KG1 (cell line): ENCODE data around the gene MGAT4A.

Experiments used
- DNase-seq: peaks from one replicate; lab custom pipeline; 2025; lab: John Stamatoyannopoulos, UW

The MGAT4A gene

DNA sequence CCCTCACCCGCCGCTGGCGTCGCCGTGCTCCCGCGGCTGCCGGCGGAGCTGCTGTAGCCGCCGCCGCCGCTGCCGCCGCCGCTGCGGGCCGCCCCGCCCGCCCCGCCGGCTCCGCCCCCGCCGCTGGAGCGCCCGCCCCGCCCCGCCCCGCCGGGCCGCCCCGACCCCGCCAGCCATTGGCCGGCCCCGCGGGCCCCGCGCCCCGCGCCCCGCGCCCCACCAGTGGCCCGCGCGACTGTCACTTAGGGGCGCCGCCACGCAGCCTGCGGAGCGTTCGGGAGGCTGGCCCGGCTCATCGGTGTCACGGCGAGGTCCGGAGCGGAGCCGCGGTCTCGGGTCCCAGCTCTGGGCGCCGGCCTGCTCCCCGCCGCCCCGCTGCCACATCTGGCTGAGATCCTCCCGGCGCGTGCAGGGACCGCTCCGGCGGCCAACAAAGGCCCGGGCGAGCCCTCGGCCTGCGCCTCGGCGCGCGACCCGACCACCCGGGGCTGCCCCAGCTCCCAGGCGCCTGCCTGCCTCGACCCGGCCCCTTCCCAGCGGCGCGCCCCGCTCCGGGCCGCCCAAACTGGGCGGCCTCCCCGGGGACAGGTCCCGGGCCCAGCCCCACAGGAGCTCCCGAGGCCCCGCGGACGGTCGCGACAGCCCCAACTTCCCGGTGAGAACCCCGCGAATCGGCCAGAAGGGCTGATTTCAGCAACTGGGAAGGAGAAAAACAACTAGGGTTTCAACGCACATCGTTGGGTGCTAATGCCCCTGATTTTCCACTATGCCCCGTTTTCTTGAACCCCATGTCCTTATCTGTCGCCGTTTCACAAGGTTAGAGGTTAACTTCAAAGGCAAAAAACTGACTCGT, at the start of gene MGAT4A:
MGAT4A (minus strand) TSS at position 92 of the 853 bp plus-strand sequence. CDS start 4,800 bp downstream, outside the sequence.
- no peak for DNase-seq

DNA sequence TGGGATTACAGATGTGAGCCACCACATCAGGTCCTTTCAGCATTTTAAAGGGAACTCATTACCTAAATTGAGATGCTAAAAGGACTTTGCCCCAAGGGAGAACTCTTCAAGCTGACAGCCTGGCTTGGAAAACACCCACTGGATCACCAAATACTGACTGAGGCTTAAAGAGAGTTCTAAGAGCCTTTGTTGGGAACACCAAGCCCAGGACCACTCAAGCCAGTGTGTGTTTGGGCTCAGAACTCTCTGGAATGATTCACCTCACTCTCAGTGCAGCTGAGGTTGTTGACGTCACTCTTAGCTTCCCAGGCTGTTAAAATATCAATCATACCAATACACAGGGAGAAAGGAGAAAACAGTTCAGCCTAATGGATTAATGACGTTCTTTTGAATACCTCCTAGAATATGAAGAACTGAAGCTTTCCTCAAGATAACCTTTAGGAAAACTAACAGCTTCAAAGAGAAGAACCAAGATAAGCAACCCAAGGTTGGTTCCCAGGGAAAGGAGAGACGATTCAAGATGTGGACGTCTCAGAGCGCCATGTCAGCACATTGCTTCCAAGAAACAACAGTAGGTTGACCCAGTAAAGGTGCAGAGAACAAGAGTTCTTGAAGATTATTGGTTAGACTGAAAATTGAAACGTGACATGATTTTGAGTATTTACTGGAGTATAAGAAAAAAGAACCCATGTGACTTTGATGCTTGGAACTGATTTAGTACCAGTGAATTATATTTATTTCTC, 48.0 kb upstream of the MGAT4A start:
- DNase-seq = no peak

DNA sequence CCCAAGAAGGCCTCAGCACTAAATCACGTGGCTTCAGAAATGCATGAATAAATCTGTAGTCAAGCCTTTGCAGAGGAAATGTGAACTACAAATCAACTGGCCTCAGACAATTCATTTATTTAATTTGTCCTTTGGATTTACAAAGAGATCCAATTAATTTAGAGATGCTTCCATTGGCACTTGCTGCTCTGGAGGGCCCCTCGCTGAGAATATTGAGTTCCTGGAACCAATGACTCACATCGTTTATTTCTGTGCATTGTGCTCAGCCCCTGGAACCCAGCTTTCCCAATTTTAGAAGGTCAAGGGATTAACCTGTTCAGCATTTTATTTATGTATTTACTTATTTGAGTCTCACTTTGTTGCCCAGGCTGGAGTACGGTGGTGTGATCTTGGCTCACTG, 47.2 kb upstream of the MGAT4A start:
- DNase-seq = no peak

DNA sequence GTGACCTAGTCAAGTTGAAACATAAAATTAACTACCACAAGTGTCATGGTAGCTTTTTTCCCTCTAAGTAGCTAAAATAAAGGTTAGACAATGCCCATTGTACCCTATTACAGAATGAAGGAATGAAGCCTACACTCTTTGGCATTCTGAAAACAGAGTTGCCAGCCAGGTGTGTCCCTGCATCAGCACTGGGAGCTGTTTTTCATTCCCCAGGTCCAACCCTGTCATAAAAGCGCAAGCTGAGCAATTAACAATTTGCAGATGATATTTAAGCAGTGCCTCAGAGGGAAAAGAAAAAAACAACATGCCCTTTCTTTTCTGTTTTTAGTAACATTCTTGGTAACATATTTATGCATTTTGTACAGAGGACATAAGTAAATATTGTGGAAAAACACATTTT, 46.8 kb upstream of the MGAT4A start:
- DNase-seq = no peak

DNA sequence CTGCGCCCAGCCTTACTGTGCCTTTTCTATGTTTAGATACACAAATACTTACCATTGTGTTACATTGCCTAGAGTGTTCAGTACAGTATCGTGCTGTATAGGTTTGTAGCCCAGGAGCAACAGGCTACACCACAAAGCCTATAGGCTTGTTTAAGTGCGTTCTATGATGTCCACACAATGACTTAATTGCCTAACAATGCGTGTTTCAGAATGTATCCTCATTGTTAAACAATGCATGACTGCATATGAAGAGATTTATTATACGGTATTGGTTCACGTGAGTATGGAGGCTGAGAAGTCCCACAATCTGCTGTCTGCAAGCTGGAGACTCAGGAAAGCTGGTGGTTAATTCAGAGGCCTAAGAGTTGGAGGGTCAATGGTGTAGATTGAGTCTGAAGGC, 46.1 kb upstream of the MGAT4A start:
- no peak for DNase-seq

DNA sequence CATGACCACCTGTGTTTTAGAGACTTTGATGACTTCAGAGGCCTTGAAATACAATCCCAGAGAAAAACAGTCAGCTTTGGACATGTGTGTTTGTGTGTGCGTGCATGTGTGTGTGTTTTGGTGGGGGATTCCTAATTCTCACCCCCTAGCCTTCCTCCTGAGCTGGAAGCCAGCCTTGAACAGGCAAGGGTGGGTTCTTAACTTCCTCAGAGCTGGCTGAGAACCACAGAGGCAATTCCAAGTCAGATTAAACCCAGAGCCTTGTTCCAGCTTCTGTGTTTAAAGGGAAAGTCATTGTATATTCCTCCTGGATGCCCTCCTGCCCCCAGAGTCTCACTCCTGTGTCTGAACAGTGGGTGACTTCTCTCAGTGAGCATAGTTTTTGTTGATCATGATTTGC, 45.2 kb upstream of the MGAT4A start:
- no peak for DNase-seq

DNA sequence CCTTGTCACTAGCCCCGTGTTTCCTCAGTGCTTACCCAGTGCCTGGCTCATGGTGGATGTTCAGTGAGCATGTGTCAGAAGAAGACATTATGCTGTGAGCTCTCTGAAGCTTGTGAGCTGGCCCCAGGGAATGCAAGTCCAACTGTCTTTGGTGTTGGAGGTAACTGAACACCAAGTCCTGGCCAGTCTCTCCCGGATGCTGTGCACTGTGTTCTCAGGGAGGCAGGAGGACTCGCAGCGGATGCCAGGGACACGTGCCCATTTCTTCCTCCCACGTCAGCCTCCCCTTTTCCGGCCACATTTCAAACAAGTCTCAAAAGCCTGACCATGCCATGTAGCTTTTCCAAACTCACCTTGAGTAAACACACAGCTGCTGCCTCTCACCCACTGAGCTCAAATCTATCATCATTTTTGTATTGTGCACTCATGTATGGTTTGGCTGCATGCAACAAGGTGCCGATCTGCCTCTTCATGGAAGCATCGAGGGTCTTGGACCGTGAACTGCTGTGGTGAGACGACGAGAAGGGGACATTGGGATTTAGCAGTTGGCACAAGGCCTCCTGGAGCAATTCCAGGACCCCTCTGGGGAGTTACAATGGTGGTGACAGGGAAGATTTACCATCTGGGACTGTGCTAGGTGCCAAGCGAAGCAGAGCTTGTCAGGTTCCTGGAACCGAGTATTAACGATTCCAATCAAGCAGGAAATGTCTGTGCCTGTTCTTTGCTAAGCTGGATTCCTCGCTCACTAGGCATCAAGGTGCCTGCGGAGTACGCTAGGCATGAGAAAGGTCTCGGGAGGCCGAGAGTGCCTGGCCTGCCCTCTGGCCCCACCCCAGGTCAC, 44.4 kb upstream of the MGAT4A start:
- no peak for DNase-seq

DNA sequence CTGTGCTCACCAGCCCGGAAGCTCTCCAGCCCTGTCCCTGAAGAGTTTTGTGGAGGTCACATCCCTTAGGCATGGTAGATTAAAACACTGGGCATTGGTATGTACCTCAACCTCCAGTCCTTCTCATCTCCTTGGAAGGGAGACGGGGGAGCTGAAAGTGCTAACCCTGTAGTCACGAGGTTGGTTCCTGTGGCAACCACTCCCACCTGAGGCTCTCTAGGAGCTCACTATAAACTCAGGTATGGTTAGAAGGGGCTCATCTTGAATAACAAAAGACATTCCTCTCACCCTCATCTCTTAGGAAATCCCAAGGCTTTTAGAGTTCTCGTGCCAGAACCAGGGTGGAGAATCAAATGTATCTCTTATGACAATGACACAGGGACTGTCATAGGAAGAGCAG, 43.0 kb upstream of the MGAT4A start:
- no peak for DNase-seq

DNA sequence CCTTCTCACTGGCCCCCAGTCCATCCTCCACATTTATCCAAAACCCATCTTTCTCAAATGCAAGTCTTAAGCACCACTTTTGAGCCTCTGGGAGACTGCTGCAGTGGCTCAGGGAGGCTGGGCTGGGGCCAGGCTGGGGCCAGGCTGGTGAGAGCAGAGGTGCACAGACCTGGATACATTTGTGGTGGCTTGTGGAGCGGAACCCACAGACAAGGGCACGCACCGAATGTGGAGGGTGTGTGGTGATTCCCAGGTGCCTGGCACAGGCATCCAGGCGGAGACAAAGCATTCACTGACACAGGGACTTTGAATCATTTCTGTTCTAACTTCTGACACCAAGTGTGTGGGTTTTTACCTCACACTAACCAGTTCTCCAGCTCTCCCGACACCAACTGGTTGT, 42.2 kb upstream of the MGAT4A start:
- no peak for DNase-seq

DNA sequence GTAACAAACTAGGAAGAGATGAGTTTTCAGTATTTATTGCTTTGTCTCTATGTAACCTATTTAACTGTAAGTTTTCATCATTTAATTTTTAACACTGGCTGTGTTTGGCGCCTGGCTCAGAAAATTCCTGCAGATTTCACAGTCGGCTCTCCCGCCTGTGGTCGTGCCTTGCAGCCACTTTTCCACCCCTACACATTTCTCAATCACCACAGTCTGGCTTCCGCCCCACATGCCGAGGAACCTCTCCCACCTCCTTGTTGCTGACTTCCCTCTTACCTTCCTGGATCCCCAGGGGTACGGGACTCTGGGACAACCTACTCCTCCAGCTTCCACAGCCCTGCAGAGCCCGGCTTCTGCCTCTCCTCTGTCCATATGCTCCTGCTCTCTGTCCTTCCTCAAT, 41.6 kb upstream of the MGAT4A start:
- DNase-seq = no peak

DNA sequence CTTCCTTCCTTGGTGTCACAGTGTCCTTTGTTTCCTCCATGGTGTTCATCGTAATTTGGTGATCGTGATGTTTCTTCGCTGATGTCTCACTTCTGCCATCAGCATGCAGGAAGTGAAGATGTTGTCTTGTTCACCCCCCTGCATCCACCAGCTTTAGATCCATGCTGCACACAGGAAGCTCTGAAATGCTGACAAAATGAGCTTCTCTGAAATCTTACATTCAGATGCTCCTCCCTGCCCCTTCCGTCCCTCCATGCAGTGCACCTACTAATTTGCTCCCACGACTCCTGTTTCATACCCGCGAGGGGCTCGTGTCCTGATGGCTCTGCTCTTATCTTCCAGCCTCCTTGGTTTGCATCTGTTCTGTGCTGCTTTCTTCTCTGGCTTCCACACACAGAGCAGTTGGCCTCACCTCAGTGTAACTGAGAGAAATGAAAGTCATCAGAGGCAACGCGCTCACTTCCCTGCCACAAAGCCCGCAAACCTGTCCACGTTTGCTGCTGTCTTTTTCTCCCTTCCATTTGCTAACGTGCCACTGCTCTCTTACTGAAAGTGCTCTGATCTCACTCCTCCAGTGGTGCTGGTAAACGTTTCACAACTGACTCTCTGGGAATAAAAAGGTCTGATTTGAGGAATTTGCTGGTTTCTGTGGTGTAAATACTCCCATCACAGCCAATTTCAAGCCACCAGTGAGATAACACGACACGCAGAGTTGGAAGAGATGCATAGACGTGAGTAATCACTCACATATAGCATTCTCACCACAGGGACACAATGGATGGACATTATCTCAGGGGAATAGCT, 41.0 kb upstream of the MGAT4A start:
- no peak for DNase-seq

DNA sequence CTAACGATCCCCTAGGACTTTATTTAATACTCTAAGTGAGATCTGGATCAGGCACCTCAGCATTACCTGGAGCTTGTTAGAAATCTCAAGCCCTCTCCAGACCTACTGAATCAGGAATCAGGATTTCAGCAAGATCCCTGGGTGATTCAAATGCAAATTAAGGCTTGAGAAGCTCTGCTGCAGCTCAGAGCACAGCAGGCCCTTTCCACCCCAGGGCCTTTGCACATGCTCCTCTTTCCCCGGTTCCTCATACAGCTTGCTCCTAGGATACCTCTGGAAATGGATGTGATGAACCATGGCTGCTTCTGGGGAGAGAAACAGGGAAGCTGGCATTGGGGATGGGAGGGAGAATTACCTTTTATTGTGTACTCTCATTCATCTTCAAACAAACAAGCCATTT, 40.3 kb upstream of the MGAT4A start:
- no peak for DNase-seq

DNA sequence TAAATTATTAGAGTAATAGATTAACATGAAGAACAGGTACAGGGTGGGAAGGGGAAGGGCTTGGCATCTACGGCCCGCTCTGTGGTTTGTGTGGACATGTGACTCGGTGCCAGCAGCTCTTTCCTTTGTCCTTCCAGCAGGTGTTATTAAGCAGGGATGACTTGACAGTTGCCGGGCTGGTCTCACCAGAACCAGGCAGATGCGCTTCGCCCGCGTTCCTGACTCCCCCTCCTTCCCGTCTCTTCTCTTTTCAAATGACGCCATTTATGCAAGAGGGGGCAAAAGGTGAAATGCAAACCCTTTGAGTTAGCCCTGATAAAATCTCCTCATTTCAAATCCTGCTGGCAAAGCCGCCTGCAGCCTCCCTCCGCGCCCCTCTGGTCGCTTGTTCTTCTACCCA, 38.9 kb upstream of the MGAT4A start:
- DNase-seq = no peak

DNA sequence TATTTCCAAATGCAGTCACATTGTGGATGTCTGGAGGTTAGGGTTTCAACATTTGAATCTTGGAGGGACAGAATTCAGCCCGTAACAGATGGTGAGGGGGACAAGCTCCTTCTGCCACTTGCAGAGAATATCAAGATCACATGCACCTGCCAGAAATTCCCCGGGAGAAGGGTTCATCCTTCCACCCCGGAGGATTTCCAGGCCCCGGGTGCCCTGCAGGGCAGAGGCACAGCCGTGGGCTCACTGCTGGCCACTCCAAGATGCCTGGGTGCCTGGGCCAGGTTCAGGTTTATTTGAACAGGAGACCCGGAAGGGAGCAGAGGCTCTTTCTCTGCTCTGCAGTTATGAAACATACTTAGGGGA, 38.2 kb upstream of the MGAT4A start:
- DNase-seq = no peak

DNA sequence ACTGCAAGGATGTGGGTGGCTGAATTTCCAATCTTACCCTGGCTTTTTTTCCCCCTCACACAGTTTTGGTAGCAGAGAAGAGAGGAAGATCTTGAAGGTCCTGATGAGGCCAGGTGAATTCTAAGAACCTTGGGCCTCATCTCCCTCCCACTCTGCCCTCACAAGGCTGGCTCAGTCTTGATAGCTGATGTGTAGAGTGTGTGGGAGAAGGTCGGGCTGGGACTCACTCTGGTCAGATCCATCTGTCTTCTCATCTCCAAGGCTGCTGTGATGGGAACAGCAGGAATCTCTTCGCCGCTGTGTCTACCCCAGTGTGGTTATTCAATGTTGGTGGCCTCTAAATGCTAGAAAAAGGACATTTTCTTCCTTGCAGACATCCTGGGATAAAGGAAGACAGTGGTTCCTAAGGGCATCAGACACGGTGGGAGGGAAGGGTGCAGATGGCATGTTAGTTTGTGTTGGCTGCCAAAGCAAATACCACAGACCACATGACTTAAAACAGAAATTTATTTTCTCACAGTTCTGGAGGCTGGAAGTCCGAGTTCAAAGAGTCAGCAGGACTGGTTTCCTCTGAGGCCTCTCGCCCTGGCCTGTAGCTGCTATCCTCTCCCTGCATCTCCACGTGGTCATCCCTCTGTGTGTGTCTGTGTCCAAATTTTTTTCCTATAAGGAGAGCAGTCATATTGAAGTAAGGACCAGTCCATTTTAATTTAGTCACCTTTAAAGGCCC, 37.6 kb upstream of the MGAT4A start:
- DNase-seq = no peak

DNA sequence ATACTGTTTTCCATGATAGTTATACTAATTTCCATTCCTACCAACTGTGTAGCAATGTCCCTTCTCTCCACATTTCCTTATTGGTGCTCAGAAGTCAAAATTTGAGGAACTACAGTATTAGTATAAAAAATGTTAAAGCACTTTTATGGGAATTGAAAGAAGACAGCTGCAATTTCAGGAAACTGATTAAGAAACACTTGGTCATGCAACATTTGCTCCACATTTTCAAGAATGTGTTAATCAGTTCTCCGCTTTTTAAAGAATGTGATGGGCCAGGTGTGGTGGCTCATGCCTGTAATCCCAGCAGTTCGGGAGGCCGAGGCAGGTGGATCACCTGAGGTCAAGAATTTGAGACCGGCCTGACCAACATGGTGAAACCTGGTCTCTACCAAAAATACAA, 33.6 kb upstream of the MGAT4A start:
- DNase-seq = no peak

DNA sequence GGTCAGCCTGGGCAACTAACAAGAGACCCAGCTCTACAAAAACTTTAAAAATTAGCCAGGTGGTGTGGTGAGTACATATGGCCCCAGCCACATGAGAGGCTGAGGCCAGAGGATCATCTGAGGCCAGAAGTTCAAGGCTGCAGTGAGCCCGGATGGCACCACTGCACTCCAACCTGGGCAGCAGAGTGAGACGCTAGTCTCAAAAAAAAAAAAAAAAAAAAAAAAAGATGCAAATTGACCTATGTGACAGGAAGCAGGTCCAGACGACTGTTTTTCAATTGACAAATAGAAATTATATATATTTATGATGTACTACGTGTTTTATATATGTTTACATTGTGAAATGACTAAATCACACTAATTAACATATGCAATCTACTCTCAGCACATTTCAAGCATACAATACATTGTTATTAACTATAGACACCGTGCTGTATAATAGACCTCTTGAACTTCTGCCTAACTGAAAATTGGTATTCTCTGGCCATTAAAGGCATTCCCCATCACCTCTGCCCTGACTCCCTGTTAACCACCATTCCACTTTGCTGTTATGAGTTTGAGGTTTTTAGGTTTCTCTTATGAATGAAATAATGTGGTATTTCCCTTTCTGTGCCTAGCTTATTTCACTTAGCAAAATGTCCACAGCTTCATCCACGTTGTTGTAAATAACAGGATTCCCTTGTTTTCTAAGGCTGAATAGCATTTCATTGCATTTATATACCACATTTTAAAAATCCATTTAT, 32.4 kb upstream of the MGAT4A start:
- DNase-seq = no peak

DNA sequence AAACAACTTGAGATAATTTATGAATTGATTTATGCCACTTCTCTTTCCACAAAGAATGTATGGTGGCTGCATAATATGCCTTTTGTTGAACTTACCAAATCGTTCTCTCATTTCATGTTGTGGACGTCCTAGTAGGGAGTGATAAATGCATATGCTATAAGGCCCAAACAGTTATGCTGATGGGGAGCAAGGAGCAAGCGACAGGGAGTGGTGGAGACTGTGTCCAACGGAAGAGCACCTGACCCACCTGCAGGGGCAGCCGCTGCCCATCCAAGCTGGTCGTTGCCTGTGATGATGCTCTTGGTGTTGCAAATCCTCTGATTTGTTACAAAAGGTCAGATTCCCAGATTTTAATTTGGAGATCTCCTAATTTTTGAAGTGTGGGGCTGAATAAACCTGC, 31.0 kb upstream of the MGAT4A start:
- no peak for DNase-seq

DNA sequence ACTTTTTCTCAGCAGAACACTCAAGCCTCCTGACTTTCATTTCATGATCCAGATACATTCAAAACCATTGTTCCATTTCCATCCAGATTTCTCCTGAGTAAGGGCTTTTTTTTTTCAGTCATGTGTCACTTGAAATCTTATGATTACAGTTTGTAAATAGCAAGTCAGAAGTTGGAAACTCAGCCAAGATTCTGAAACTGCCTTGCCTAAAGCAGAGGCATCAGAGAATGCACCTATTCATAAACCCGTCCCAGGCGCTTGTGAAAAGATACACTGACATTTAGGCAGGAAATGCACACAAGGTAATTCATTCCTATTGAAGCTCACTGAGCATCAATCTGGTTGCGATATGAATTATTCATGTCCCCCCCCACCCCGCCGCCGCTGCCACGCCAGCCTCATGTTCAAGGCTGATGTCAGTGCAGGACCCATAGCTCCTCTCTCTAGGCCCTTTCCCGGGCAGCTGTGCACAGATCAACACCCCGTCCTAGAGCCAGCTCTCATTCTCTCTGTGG, 30.4 kb upstream of the MGAT4A start:
- DNase-seq = no peak
